Activated CD4-positive, alpha-beta T cell treated with anti-CD3 and anti-CD28 coated beads, Interleukin-2, amount 10 ng/mL, durations not matched to agents 7 days and 5 days (primary cell): Measurements from ENCODE around the gene PTGES3. TPM values are rescaled to one million over a fixed set of nuclear protein-coding genes. Genes with fewer than 3 reads are reported as not detected.

Experiments
- CTCF ChIA-PET: fragments of 350-600 bp; sonication (Branson Sonifier 250); formaldehyde crosslinking; loops from one replicate; lab custom pipeline; 2021; ENCODE audit warnings: antibody characterized with exemption; lab: Charles Lee
- POLR2A ChIA-PET: fragments of 350-600 bp; sonication (Branson Sonifier 250); formaldehyde crosslinking; loops from one replicate; lab custom pipeline; 2021; ENCODE audit warnings: antibody characterized with exemption; lab: Charles Lee
- DNase-seq: peaks from one replicate; pipeline ENCODE4 v3.0.0-alpha.2; 2020
- H3K27ac Mint-ChIP-seq: one replicate; pipeline ENCODE4 v1.8.0; 2021; ENCODE audit warnings: mild to moderate bottlenecking, moderate library complexity, mixed read lengths
- H3K27me3 Mint-ChIP-seq: one replicate; pipeline ENCODE4 v1.8.0; 2021; ENCODE audit warnings: mixed read lengths
- H3K36me3 Mint-ChIP-seq: one replicate; pipeline ENCODE4 v1.8.0; 2021; ENCODE audit warnings: low read depth, mixed read lengths
- H3K4me1 Mint-ChIP-seq: one replicate; pipeline ENCODE4 v1.8.0; 2021; ENCODE audit warnings: mixed read lengths
- H3K4me3 Mint-ChIP-seq: one replicate; pipeline ENCODE4 v1.8.0; 2021; ENCODE audit warnings: mild to moderate bottlenecking, moderate library complexity, mixed read lengths
- H3K9me3 Mint-ChIP-seq: one replicate; pipeline ENCODE4 v1.8.0; 2021; ENCODE audit warnings: mixed read lengths
- total RNA-seq, 2 experiments: library from RNA; stranded (reverse); gene quantifications; one replicate each; pipeline ENCODE4 v1.2.3, GENCODE V29; 2021

The PTGES3 gene
- total RNA-seq, 2 experiments from 2014 or later = 218 to 236 TPM

DNA sequence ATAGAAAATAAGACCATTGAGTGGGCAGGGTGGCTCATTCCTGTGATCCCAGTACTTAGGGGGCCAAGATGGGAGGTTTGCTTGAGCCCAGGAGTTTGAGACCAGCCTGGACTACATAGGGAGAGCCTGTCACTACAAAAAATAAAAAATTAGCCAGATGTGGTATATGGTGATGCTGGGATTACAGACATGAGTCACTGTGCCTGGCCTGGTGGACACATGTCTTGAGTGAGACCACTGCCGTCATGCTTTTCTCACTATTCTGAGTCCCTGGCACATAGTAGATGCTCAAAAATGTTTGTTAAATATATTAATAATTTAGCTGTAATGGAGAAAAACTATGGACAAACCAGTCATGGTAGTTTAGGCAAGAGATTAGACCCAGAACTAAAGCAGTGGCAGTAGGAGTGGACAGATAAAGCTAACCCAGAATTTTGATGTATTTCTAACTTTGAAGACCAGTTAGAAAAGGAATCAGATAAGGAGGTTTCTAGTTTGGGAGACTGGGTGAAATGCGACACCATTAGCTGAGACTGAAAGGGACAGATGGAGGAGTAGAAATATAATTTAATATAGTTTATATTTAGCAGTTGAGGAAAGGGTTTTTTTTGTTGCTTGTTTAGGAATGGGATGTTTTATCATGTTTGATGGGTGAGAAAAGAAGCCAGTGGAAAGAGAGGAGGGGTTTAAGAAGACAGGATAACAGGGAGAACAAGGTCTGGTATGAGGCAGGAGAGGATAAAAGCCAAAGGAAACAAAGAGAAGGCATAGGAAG lies 7.4 kb upstream of the PTGES3 start:
- POLR2A ChIA-PET = no interaction called here
- Mint-ChIP-seq H3K4me3 (no peak overlapping the region), H3K4me1 (peaks cover 7% of the 10 kb centered on the region), H3K9me3 (peaks cover 2% of the 10 kb centered on the region), H3K36me3 (no peaks in the 10 kb centered on the region), H3K27me3 (no peaks in the 10 kb centered on the region), H3K27ac (no peak overlapping the region)
- no peak for DNase-seq
- CTCF ChIA-PET = no interaction called here

DNA sequence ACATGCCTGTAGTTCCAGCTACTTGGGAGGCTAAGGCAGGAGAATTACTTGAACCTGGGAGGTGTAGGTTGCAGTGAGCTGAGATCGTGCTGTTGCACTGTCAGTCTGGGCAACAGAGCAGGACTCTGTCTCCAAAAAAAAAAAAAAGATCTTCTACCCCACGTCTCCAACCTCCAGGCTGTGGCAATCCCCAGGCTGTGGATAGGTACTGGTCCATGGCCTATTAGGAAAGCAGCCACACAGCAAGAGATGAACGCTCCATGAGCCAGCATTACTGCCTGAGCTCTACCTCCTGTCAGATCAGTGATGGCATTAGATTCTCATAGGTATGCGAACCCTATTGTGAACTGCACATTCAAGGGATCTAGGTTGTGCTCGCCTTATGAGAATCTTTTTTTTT lies 6.1 kb upstream of the PTGES3 start:
- POLR2A ChIA-PET = no interaction called here
- Mint-ChIP-seq H3K9me3 (peaks cover 2% of the 10 kb centered on the region), H3K27ac (no peak overlapping the region), H3K36me3 (no peaks in the 10 kb centered on the region), H3K4me3 (no peak overlapping the region), H3K27me3 (no peaks in the 10 kb centered on the region), H3K4me1 (peaks cover 8% of the 10 kb centered on the region)
- CTCF ChIA-PET = interaction anchor here (0.6 to 0.7 kb wide), 3 partner anchors 32 to 1033 kb away, joined by 3 to 7 read pairs (median 4); no protein-coding TSS in a partner anchor
- no peak for DNase-seq

DNA sequence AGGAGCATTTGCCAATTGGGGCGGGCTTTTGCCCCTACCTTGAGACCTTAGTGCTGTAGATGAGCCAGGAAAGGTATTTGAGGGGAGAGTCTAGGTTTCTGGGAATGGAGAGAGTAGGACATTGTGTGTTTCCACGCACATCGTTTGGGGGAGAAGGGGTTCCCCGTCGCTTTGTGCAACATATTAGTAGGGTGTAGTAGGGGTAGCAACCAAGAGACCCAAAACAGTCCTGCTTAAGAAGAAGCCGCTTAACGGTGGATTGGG lies 694 bp upstream of the PTGES3 start:
- ChIA-PET POLR2A (no interaction called here), CTCF (interaction anchor here (0.6 to 1.9 kb wide), 3 partner anchors 18 to 88 kb away, joined by 3 to 6 read pairs (median 3); no protein-coding TSS in a partner anchor)
- DNase-seq = no peak
- Mint-ChIP-seq H3K36me3 (peaks cover 33% of the 10 kb centered on the region), H3K4me3 (peak overlapping the region; percentile 100), H3K27ac (peak overlapping the region; percentile 100), H3K9me3 (no peaks in the 10 kb centered on the region), H3K4me1 (peaks cover 29% of the 10 kb centered on the region), H3K27me3 (no peaks in the 10 kb centered on the region)

DNA sequence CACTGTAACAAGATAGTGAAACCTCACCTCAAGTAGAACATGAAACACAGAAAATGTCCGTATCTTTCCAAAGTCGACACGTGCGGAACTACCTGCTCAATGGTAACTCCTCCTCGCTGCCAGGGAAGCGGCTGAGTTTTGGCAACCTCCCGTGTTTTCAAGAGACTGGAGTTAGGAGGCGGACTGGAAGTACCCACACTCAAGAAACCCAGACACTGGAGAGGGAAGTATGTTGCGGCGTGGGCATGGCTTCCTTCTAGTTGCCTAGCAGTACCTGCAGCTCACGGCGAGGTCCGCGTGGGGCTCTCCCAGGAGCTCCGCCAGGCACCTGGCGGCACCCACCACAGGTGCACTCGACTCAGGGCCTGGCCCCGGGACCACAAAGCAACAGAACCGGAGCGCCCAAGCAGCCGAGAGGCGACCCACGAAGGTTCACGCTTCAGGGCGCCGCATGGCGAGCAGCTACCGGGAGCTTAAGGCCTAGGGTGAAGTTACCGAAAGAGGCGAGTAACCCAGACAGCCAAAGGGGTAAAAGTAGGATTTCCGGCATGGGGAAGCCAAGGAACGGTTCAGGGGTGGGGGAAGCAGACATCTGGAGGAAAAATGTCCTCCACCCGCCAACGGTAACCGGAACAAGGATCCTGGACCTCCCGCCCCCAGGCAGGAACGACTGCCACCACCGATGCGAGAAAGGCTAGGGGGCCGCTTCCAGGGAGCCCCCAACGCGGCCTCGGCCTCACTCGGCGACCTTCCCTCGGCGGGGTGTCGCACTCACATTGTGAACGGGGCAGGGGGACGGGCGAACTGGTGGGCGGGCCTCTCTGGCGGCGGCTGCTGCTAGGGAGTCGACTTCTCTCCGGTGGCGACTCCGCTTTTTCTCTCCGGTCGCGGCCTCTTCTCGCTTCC lies 608 bp downstream of the PTGES3 start:
- peak overlapping the region; percentile 100 for H3K27ac Mint-ChIP-seq
- H3K36me3 Mint-ChIP-seq = peaks cover 37% of the 10 kb centered on the region
- CTCF ChIA-PET = interaction anchor here (1.0 to 4.9 kb wide), 4 partner anchors 16 to 555 kb away, joined by 3 to 27 read pairs (median 4); partner anchors contain the start of gene NACA

DNA sequence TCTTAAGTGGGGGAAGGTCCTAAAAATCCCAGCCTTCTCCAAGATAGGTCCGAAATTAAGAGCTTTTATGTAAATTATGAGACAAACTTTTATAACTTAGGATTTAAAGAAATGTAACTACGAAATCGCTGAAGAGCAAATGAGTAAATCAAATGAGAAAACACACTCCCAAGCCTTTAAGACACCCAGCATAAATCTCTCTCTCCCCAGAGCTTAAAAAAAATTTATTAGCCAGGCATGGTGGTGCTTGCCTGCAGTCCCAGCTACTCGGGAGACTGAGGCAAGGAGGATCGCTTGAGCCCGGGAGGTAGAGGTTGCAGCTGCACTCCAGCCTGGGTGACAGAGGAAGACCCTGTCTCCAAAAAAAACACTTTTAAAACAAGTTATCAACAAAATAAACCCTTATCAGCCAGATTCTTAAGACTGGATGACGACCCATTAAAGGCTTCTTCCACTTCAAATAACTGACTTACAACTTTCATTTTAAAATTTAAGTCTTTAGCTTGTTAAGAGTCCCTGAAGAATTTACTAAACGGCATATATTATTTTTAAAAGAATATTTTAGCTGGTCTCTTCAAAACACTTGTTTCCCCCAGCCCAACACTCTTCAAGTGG lies 3.2 kb downstream of the PTGES3 start:
- ChIA-PET POLR2A (interaction anchor here (2.1 kb wide), 1 partner anchor 40 kb away, joined by 5 read pairs; the partner anchor contains the start of gene NACA), CTCF (interaction anchor here (0.7 to 4.9 kb wide), 7 partner anchors 12 to 566 kb away, joined by 3 to 27 read pairs (median 3); no protein-coding TSS in a partner anchor)
- H3K4me3 Mint-ChIP-seq = peak overlapping the region; percentile 100
- H3K4me1 Mint-ChIP-seq = peaks cover 50% of the 10 kb centered on the region
- H3K27ac Mint-ChIP-seq = peak overlapping the region; percentile 92
- H3K36me3 Mint-ChIP-seq = peaks cover 56% of the 10 kb centered on the region
- H3K27me3 Mint-ChIP-seq = no peaks in the 10 kb centered on the region
- DNase-seq = no peak
- H3K9me3 Mint-ChIP-seq = no peaks in the 10 kb centered on the region

More for the DNA sequence above, 608 bp downstream of the PTGES3 start:
- no peaks in the 10 kb centered on the region for H3K27me3 Mint-ChIP-seq
- POLR2A ChIA-PET = interaction anchor here (0.5 to 0.9 kb wide), 6 partner anchors 10 to 51 kb away, joined by 3 to 9 read pairs (median 6); partner anchors contain the start of gene NACA
- peak; percentile 53 for DNase-seq
- H3K9me3 Mint-ChIP-seq = no peaks in the 10 kb centered on the region
- peak overlapping the region; percentile 100 for H3K4me3 Mint-ChIP-seq
- peaks cover 33% of the 10 kb centered on the region for H3K4me1 Mint-ChIP-seq

DNA sequence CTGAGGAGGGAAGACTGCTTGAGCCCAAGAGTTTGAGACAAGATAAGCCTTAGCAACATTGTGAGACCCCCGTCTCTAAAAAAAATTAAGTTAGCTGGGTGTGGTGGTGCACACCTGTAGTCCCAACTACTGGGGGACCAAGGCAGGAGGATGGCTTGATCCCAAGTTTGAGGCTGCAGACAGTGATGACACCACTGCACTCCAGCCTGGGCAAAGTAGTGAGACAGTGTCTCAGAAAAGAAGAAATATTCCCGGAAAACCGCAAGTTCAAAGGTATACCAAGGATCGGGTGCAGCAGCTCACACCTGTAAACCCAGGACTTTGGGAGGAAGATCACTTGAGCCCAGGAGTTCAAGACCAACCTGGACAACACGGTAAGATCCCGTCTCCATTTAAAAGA lies 5.8 kb downstream of the PTGES3 start:
- no peak for DNase-seq
- POLR2A ChIA-PET = no interaction called here
- no peak overlapping the region for H3K4me3 Mint-ChIP-seq
- H3K27me3 Mint-ChIP-seq = no peaks in the 10 kb centered on the region
- peaks cover 69% of the 10 kb centered on the region for H3K36me3 Mint-ChIP-seq
- H3K27ac Mint-ChIP-seq = peak overlapping the region; percentile 76
- no peaks in the 10 kb centered on the region for H3K9me3 Mint-ChIP-seq
- H3K4me1 Mint-ChIP-seq = peaks cover 58% of the 10 kb centered on the region
- CTCF ChIA-PET = interaction anchor here (0.8 to 4.9 kb wide), 2 partner anchors 46 to 172 kb away, joined by 3 to 27 read pairs; no protein-coding TSS in a partner anchor

DNA sequence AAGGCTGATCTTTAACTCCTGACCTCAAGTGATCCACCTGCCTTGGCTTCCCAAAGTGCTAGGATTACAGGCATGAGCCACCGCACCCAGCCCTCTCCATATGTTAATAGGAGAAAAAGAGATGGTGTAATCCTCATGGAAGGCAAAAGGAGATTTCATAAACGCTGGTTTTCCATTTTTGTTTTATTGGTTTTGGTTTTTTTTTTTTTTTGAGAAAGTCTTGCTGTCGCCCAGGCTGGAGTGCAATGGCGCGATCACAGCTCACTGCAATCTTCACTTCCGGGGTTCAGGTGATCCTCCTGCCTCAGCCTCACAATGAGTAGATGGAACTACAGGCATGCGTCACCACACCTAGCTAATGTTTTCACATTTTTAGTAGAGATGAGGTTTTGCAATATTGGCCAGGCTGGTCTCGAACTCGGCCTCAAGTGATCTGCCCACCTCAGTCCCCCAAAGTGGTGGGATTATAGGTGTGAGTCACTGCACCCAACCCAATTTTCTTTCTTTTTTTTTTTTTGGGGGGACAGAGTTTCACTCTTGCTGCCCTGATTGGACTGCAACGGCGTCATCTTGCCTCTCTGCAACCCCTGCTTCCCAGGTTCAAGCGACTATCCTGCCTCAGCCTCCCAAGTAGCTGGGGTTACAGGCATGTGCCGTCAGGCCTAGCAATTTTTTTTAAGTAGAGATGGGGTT lies 8.1 kb downstream of the PTGES3 start:
- DNase-seq = no peak
- CTCF ChIA-PET = interaction anchor here (0.6 to 1.8 kb wide), 4 partner anchors 9 to 51 kb away, joined by 3 to 8 read pairs (median 4); no protein-coding TSS in a partner anchor
- H3K36me3 Mint-ChIP-seq = peaks cover 58% of the 10 kb centered on the region
- no peaks in the 10 kb centered on the region for H3K9me3 Mint-ChIP-seq
- H3K4me1 Mint-ChIP-seq = peaks cover 66% of the 10 kb centered on the region
- POLR2A ChIA-PET = no interaction called here
- H3K27ac Mint-ChIP-seq = peak overlapping the region; percentile 75
- H3K4me3 Mint-ChIP-seq = no peak overlapping the region
- no peaks in the 10 kb centered on the region for H3K27me3 Mint-ChIP-seq

DNA sequence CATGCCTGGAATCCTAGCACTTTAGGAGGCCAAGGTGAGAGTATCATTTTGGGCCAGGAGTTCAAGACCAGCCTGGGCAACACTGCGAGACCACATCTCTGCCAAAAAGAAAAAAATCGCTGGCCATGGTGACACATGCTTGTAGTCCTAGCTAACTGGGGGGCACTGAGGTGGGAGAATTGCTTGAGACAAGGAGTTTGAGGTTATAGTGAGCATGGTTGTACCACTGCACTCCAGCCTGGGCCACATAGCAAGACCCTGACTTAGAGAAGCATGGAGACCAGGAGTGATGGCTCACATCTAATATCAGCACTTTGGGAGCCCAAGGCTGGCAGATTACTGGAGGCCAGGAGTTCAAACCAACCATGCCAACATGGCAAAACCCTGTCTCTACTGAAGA lies 9.2 kb downstream of the PTGES3 start:
- Mint-ChIP-seq H3K4me3 (no peak overlapping the region), H3K27ac (no peak overlapping the region), H3K27me3 (no peaks in the 10 kb centered on the region), H3K4me1 (peaks cover 60% of the 10 kb centered on the region), H3K9me3 (no peaks in the 10 kb centered on the region), H3K36me3 (peaks cover 52% of the 10 kb centered on the region)
- no peak for DNase-seq
- ChIA-PET CTCF (interaction anchor here (0.6 to 1.8 kb wide), 3 partner anchors 11 to 42 kb away, joined by 3 to 8 read pairs (median 3); no protein-coding TSS in a partner anchor), POLR2A (no interaction called here)

DNA sequence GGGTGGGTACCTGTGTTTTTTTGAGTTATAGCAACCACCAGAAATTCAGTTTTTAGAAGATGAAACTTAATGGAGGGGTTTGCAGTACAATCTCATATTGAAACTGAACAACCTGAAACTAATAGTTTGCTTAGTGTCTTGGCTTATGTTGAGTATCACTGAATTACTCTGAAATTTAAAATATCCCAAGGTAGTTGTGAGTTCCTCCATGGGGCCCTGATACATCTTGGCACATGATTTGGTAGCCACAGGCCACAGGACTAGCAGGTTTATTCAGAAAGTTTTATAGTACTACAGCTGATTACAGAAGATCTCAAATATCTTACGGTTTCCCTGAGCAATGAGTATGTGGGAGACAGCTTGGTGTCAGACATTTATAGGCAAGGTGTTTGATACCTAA lies 10.4 kb downstream of the PTGES3 start:
- H3K4me3 Mint-ChIP-seq = no peak overlapping the region
- H3K27ac Mint-ChIP-seq = no peak overlapping the region

DNA sequence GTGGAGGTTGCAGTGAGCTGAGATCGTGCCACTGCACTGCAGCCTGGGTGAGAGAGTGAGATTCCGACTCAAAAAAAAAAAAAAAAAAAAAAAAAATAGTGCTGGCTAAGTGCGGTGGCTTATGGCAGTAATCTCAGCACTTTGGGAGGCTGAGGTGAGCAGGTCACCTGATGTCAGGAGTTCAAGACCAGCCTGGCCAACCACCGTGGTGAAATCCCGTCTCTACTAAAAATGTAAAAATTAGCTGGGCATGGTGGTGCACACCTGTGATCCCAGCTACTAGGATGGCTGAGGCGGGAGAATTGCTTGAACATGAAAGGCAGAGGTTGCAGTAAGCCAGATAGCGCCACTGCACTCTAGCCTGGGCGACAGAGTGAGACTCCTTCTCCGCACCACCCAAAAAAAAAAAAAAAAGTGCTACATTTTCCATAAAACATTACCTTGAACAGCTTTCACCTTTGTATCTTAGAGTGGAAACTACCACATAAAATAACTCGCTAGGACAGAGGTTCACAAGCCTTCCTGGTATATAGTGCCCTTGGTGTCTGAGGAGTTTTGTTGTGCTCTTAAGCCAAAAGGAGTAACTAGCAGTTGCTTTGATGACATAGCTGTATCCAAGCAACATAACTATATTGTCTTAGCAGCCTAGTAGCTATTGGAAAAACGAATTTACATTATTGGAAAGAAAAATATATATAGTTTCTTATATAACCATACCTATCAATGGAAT lies 11.1 kb downstream of the PTGES3 start:
- H3K4me1 Mint-ChIP-seq = peaks cover 59% of the 10 kb centered on the region
- H3K36me3 Mint-ChIP-seq = peaks cover 54% of the 10 kb centered on the region
- ChIA-PET POLR2A (interaction anchor here (0.6 kb wide), 2 partner anchors 11 to 15 kb away, joined by 5 to 7 read pairs; partner anchors contain the start of gene PTGES3), CTCF (interaction anchor here (0.6 to 1.3 kb wide), 8 partner anchors 9 to 568 kb away, joined by 3 to 6 read pairs (median 3); no protein-coding TSS in a partner anchor)
- peak overlapping the region; percentile 60 for H3K27ac Mint-ChIP-seq
- H3K4me3 Mint-ChIP-seq = no peak overlapping the region
- DNase-seq = no peak
- H3K9me3 Mint-ChIP-seq = no peaks in the 10 kb centered on the region
- H3K27me3 Mint-ChIP-seq = no peaks in the 10 kb centered on the region

More for the DNA sequence above, 10.4 kb downstream of the PTGES3 start:
- no peak for DNase-seq
- ChIA-PET POLR2A (interaction anchor here (0.6 kb wide), 1 partner anchor 10 kb away, joined by 7 read pairs; the partner anchor contains the start of gene PTGES3), CTCF (interaction anchor here (0.6 to 1.3 kb wide), 5 partner anchors 9 to 569 kb away, joined by 3 to 4 read pairs (median 3); no protein-coding TSS in a partner anchor)
- Mint-ChIP-seq H3K27me3 (no peaks in the 10 kb centered on the region), H3K4me1 (peaks cover 62% of the 10 kb centered on the region), H3K9me3 (no peaks in the 10 kb centered on the region), H3K36me3 (peaks cover 55% of the 10 kb centered on the region)

DNA sequence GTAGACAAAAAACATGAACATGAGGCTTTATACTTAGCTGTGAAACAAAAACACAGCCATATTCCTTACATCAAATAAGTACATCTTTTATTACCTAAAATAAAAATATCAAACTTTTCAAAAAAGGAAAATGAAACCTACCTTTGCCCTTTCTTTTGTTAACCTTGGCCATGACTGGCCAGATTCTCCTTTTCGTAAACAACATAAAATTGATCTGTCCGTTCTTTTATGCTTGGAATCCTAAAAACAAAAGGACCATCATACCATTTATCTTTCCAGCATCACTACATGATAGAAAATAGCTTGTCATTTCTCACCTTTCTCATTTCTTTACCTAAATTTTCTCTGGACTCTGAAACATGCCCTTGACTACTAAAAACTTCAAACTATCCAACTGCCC lies 16.5 kb downstream of the PTGES3 start:
- Mint-ChIP-seq H3K27me3 (no peaks in the 10 kb centered on the region), H3K4me1 (peaks cover 40% of the 10 kb centered on the region), H3K27ac (peak overlapping the region; percentile 50), H3K4me3 (no peak overlapping the region), H3K9me3 (no peaks in the 10 kb centered on the region), H3K36me3 (peaks cover 53% of the 10 kb centered on the region)
- ChIA-PET CTCF (interaction anchor here (0.6 to 2.2 kb wide), 2 partner anchors 16 to 34 kb away, joined by 3 to 6 read pairs; partner anchors contain the start of gene PTGES3), POLR2A (interaction anchor here (0.7 kb wide), 1 partner anchor 13 kb away, joined by 4 read pairs; no protein-coding TSS in a partner anchor)
- DNase-seq = no peak
